ENCODE measurements around the gene GNL1. TPM values are rescaled to one million over a fixed set of nuclear protein-coding genes. Genes with fewer than 3 reads are reported as not detected.

GNL1 gene
- total and polyA plus RNA-seq, 9 of the 15 experiments (the other 6 are each of a cell fraction or from before 2014, with no cell fraction given): 0.73 to 112 (median 58.0) TPM

DNA sequence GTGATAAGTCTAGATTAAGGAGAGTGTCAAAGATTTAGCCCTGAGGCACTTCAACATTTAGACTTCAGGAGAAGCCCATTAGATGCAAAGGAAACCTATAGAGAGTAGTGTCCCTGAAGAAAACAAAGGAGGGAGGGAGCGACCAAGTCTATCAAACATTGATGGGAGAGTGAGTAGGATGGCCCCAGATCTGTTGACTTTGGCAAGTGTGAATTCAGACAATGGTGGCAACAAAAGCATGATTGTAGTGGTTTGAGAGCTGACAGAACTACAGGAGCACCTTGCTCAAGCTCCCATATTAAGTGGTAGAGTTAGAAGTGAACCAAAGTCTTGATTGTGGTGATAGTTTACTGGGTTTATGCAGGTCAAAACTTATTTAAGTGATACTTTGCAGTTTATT lies 14.0 kb upstream of the GNL1 start:
- intact Hi-C loops (cut with micrococcal nuclease) (no loop called here), in situ Hi-C loops (cut with MboI) (no loop called here)
- Histone ChIP-seq H3K27ac (ENCODE audit: extremely low read depth, low read depth, low read length) (peak overlapping the region; percentile 92), H2AFZ (ENCODE audit: low read depth, low read length) (peak overlapping the region; percentile 87), H3K4me2 (ENCODE audit: insufficient read depth, low read length) (peak overlapping the region; percentile 90), H3K9me3 (replicated peaks; ENCODE audit: control insufficient read depth, insufficient read depth, low read depth, low read length) (no peaks in the 10 kb centered on the region), H3K27me3 (ENCODE audit: control insufficient read depth in 2 of 2, insufficient read depth in 2 of 2, low read length in 2 of 2) (no peaks in the 10 kb centered on the region), H3K4me1 (replicated peaks in 1 of 2; ENCODE audit: control insufficient read depth in 2 of 2, insufficient read depth in 2 of 2, low read length in 2 of 2) (peaks cover 24 to 39% of the 10 kb centered on the region in 2 experiments), H3K79me2 (ENCODE audit: control insufficient read depth, insufficient read depth, low read length) (peaks cover 58% of the 10 kb centered on the region), H3K9me1 (ENCODE audit: control insufficient read depth, insufficient read depth, low read length) (peaks cover 10% of the 10 kb centered on the region), H3K36me3 (ENCODE audit: control insufficient read depth, insufficient read depth, low read length) (peaks cover 44% of the 10 kb centered on the region), H3K9ac (ENCODE audit: insufficient read depth in 1 of 2, low read depth in 2 of 2, low read length in 2 of 2) (peak overlapping the region; percentile 40 to 84), H4K20me1 (replicated peaks; ENCODE audit: control insufficient read depth, insufficient read depth, low read length) (peaks cover 12% of the 10 kb centered on the region; the same call in 1 of the 2 replicates), H3K4me3 (peak overlapping the region; percentile 67)
- BruUV-seq (replicated peaks): no TSS peak
- CTCF ChIA-PET (ENCODE audit: low intra/inter-chr PET ratio): no interaction called here
- FAIRE-seq (no peak), DNase-seq (ENCODE audit: extremely low read depth in 1 of 4, low spot score in 3 of 4) (no peak), ATAC-seq (no peak)
- POLR2A ChIA-PET: interaction anchor here (0.5 to 3.2 kb wide), 14 partner anchors 10 to 509 kb away, joined by 3 to 38 read pairs (median 4); partner anchors contain the start of genes GNL1, POLR1H and PRR3
- WGBS (ENCODE audit: insufficient coverage, low coverage, missing lambda C conversion rate): 0% methylated on average over 1 of the region's 1 CpG
- TF ChIP-seq JUNB (CRISPR knock-in tag; conservative IDR thresholded peaks at IDR 0.05) (no peak), EHMT2 (IDR thresholded peaks at IDR 0.05) (peak; percentile 57; the same call in 1 of the 2 replicates), CBX2 (IDR thresholded peaks at IDR 0.05; ENCODE audit: insufficient read depth, low read length, poor library complexity, severe bottlenecking) (no peak), YY1 (IDR thresholded peaks at IDR 0.05; ENCODE audit: borderline replicate concordance in 1 of 3, control insufficient read depth in 1 of 3, extremely low read depth in 1 of 3, insufficient read depth in 3 of 3, insufficient read length in 1 of 3, insufficient replicate concordance in 2 of 3, low read depth in 1 of 3, low read length in 2 of 3) (peak in 1 of 3 experiments; percentile 9), ZNF696 (CRISPR knock-in tag; conservative IDR thresholded peaks at IDR 0.05) (no peak), ZNF75A (CRISPR knock-in tag; IDR thresholded peaks at IDR 0.05) (no peak), MBD2 (IDR thresholded peaks at IDR 0.05; ENCODE audit: borderline replicate concordance, low read depth) (no peak), PHTF2 (CRISPR knock-in tag; IDR thresholded peaks at IDR 0.05) (no peak), RNF2 (IDR thresholded peaks at IDR 0.05) (no peak), ZNF644 (tag; IDR thresholded peaks at IDR 0.05; ENCODE audit: low read depth) (no peak), EWSR1 (IDR thresholded peaks at IDR 0.05; ENCODE audit: borderline replicate concordance, low read depth, partially characterized antibody) (no peak), FOXA1 (IDR thresholded peaks at IDR 0.05; ENCODE audit: borderline replicate concordance) (no peak), FOXA3 (CRISPR knock-in tag; conservative IDR thresholded peaks at IDR 0.05 in 1 of 2, IDR thresholded peaks at IDR 0.05 in 1 of 2) (peak in 1 of 2 experiments; percentile 26; a peak in 1 of 4 replicates)
- TF ChIP-seq, protein P1, sequence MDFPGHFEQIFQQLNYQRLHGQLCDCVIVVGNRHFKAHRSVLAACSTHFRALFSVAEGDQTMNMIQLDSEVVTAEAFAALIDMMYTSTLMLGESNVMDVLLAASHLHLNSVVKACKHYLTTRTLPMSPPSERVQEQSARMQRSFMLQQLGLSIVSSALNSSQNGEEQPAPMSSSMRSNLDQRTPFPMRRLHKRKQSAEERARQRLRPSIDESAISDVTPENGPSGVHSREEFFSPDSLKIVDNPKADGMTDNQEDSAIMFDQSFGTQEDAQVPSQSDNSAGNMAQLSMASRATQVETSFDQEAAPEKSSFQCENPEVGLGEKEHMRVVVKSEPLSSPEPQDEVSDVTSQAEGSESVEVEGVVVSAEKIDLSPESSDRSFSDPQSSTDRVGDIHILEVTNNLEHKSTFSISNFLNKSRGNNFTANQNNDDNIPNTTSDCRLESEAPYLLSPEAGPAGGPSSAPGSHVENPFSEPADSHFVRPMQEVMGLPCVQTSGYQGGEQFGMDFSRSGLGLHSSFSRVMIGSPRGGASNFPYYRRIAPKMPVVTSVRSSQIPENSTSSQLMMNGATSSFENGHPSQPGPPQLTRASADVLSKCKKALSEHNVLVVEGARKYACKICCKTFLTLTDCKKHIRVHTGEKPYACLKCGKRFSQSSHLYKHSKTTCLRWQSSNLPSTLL (IDR thresholded peaks at IDR 0.05): no peak
- TF ChIP-seq, protein P2, sequence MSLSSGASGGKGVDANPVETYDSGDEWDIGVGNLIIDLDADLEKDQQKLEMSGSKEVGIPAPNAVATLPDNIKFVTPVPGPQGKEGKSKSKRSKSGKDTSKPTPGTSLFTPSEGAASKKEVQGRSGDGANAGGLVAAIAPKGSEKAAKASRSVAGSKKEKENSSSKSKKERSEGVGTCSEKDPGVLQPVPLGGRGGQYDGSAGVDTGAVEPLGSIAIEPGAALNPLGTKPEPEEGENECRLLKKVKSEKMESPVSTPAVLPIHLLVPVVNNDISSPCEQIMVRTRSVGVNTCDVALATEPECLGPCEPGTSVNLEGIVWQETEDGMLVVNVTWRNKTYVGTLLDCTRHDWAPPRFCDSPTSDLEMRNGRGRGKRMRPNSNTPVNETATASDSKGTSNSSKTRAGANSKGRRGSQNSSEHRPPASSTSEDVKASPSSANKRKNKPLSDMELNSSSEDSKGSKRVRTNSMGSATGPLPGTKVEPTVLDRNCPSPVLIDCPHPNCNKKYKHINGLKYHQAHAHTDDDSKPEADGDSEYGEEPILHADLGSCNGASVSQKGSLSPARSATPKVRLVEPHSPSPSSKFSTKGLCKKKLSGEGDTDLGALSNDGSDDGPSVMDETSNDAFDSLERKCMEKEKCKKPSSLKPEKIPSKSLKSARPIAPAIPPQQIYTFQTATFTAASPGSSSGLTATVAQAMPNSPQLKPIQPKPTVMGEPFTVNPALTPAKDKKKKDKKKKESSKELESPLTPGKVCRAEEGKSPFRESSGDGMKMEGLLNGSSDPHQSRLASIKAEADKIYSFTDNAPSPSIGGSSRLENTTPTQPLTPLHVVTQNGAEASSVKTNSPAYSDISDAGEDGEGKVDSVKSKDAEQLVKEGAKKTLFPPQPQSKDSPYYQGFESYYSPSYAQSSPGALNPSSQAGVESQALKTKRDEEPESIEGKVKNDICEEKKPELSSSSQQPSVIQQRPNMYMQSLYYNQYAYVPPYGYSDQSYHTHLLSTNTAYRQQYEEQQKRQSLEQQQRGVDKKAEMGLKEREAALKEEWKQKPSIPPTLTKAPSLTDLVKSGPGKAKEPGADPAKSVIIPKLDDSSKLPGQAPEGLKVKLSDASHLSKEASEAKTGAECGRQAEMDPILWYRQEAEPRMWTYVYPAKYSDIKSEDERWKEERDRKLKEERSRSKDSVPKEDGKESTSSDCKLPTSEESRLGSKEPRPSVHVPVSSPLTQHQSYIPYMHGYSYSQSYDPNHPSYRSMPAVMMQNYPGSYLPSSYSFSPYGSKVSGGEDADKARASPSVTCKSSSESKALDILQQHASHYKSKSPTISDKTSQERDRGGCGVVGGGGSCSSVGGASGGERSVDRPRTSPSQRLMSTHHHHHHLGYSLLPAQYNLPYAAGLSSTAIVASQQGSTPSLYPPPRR (CRISPR knock-in tag; IDR thresholded peaks at IDR 0.05; ENCODE audit: borderline replicate concordance): no peak

Measured in K562 (cell line).